K562 (cell line): ENCODE data around the gene FBL. TPM values are rescaled to one million over a fixed set of nuclear protein-coding genes. Genes with fewer than 3 reads are reported as not detected.

ENCODE experiments used
- NBN ChIP-seq: fragments of 450-650 bp; IDR thresholded peaks from 2 replicates; pipeline ENCODE4 v1.6.1; 2016; ENCODE audit warnings: low read depth, mild to moderate bottlenecking
- REST ChIP-seq, 2 experiments: fragments of 450-650 bp; formaldehyde crosslinking in 1 of 2; IDR thresholded peaks; 2 replicates each; pipeline versions ENCODE4 v1.4.0 to v1.6.1; 2014 to 2020; ENCODE audit warnings: mild to moderate bottlenecking in 2 of 2, borderline replicate concordance in 1 of 2, low read depth in 1 of 2
- ZBTB40 ChIP-seq, 2 experiments: fragments of 450-650 bp in 1 of 2; sonication (generic) in 1 of 2; formaldehyde crosslinking in 1 of 2; IDR thresholded peaks; 2 replicates each; pipeline versions ENCODE4 v1.7.1 to v1.9.0; 2016 to 2022; ENCODE audit warnings: inconsistent platforms in 1 of 2, mild to moderate bottlenecking in 1 of 2, missing genetic modification reagents in 1 of 2
- ZNF764 ChIP-seq: fragments of 250-450 bp; sonication (Bioruptor Pico); IDR thresholded peaks from 2 replicates; pipeline ENCODE4 v1.4.0; 2020; ENCODE audit warnings: low read depth, mild to moderate bottlenecking, moderate library complexity
- polyA plus RNA-seq, 8 experiments: library from polyadenylated mRNA; depleted of rRNA in 4 of 8; stranded (reverse) in 5 of 8; unstranded in 3 of 8; fragments of >200 nt; fragmentation: Nextera tagmentation in 2 of 8; fragmentation: Illumina TruSeq in 1 of 8; extraction: Ambion mirVana in 2 of 8; extraction: Trizol in 1 of 8; gene quantifications; 2 replicates each; pipeline versions ENCODE4 v1.2.1 to v1.2.3, GENCODE V29; 2011 to 2014; ENCODE audit warnings: inconsistent platforms in 1 of 8, missing spikeins in 1 of 8
- total RNA-seq, 7 experiments: library from RNA; depleted of rRNA in 6 of 7; stranded (reverse); fragments of >200 nt in 6 of 7; fragmentation: Illumina TruSeq in 2 of 7; extraction: Trizol in 2 of 7; gene quantifications; 2 replicates each; pipeline versions ENCODE4 v1.2.1 to v1.2.3, GENCODE V29; 2011 to 2021; ENCODE audit warnings: low replicate concordance in 1 of 7

FBL gene
- total and polyA plus RNA-seq, 9 of the 15 experiments (the other 6 are each of a cell fraction or from before 2014, with no cell fraction given): 201 to 1,696 (median 696) TPM

GRCh38 chr19:39867133-39867532 lies 21.0 kb upstream of the FBL start (continued):
- no peak for TF ChIP-seq REST (IDR thresholded peaks at IDR 0.05; ENCODE audit: borderline replicate concordance)
- TF ChIP-seq REST (CRISPR knock-in tag; IDR thresholded peaks at IDR 0.05; ENCODE audit: low read depth): no peak
- TF ChIP-seq ZBTB40 (IDR thresholded peaks at IDR 0.05): no peak
- no peak for TF ChIP-seq ZBTB40 (CRISPR knock-in tag; IDR thresholded peaks at IDR 0.05)
- TF ChIP-seq NBN: no peak
- TF ChIP-seq ZNF764 (CRISPR knock-in tag): no peak
